HCT116 (cell line): ENCODE measurements around the gene KIAA0232. TPM values are rescaled to one million over a fixed set of nuclear protein-coding genes. Genes with fewer than 3 reads are reported as not detected.

ENCODE experiments used
- ATAC-seq: fragments of 200-7000 bp; cut with Tn5 transposase; 2 replicates; pipeline ENCODE4 v1.9.1; 2020; ENCODE audit warnings: mild to moderate bottlenecking, moderate library complexity
- BruUV-seq: library from RNA; stranded (reverse); fragments of 400-500 nt; replicated peaks from 2 replicates; lab custom pipeline; 2021; lab: Mats Ljungman, UMichigan
- CTCF ChIA-PET: fragments of 300-600 bp; sonication (Branson Sonifier 250); formaldehyde crosslinking; loops from one replicate; lab custom pipeline; 2021; ENCODE audit warnings: antibody characterized with exemption; lab: Charles Lee
- POLR2A ChIA-PET: fragments of 300-600, 350-600 bp; sonication (Branson Sonifier 250); formaldehyde crosslinking; loops from one replicate; lab custom pipeline; 2021; ENCODE audit warnings: antibody characterized with exemption; lab: Charles Lee
- RAD21 ChIA-PET, 2 experiments: fragments of 300-600 bp; sonication (Branson Sonifier 250); formaldehyde crosslinking; loops; one replicate each; lab custom pipeline; 2023; ENCODE audit warnings: low total read pairs in 2 of 2; ENCODE audit not compliant: uncharacterized antibody in 2 of 2, unreplicated experiment in 2 of 2, low non-redundant PET in 1 of 2; lab: Charles Lee
- DNase-seq: peaks from one replicate; pipeline ENCODE4 v3.0.0-alpha.2; 2010; ENCODE audit warnings: low read depth, low spot score
- H2AFZ ChIP-seq: fragments of 200-600 bp; shearing (Covaris generic), sonication (generic); 2 replicates; pipeline ENCODE4 v1.6.1; 2017; ENCODE audit warnings: low read depth, mixed run types, mixed read lengths, antibody characterized with exemption, low read length; ENCODE audit not compliant: poor library complexity, severe bottlenecking
- H3K27ac ChIP-seq: 2 replicates; pipeline ENCODE4 v1.5.1; 2012; ENCODE audit warnings: low read depth, low read length
- H3K27me3 ChIP-seq: fragments of 200-600 bp; sonication (generic); 2 replicates; pipeline ENCODE4 v1.6.1; 2016; ENCODE audit warnings: mixed run types, low read length, mixed read lengths; ENCODE audit not compliant: insufficient read depth
- H3K36me3 ChIP-seq, 2 experiments: fragments of 200-500 bp in 1 of 2; fragments of 200-600 bp in 1 of 2; sonication (Bioruptor generic) in 1 of 2; sonication (generic) in 1 of 2; 2 replicates each; pipeline versions ENCODE4 v1.5.1 to v1.6.1; 2014 to 2016; ENCODE audit warnings: low read length in 2 of 2, inconsistent platforms in 1 of 2, mixed read lengths in 1 of 2, mixed run types in 1 of 2; ENCODE audit not compliant: insufficient read depth in 2 of 2, control insufficient read depth in 1 of 2
- H3K4me1 ChIP-seq, 2 experiments: fragments of 200-600 bp in 1 of 2; sonication (generic) in 1 of 2; 2 replicates each; pipeline versions ENCODE4 v1.5.1 to v1.6.1; 2012 to 2017; ENCODE audit warnings: low read length in 2 of 2, inconsistent platforms in 1 of 2, mild to moderate bottlenecking in 1 of 2, mixed read lengths in 1 of 2, mixed run types in 1 of 2, moderate library complexity in 1 of 2; ENCODE audit not compliant: insufficient read depth in 2 of 2, control insufficient read depth in 1 of 2
- H3K4me2 ChIP-seq: fragments of 200-600 bp; sonication (generic); 2 replicates; pipeline ENCODE4 v1.6.1; 2017; ENCODE audit warnings: mixed run types, low read length, mixed read lengths
- H3K4me3 ChIP-seq, 2 experiments: fragments of 200-600 bp in 1 of 2; sonication (generic) in 1 of 2; replicated peaks in 1 of 2; 2 replicates each; pipeline ENCODE4 v1.5.1; 2011 to 2016; ENCODE audit warnings: low read length in 2 of 2, control low read depth in 1 of 2, low read depth in 1 of 2, mild to moderate bottlenecking in 1 of 2, mixed read lengths in 1 of 2, mixed run types in 1 of 2
- H3K79me2 ChIP-seq: fragments of 200-600 bp; sonication (generic); 2 replicates; pipeline ENCODE4 v1.6.1; 2017; ENCODE audit warnings: mild to moderate bottlenecking, mixed run types, low read length, moderate library complexity, mixed read lengths; ENCODE audit not compliant: insufficient read depth
- H3K9ac ChIP-seq: fragments of 200-600 bp; sonication (generic); 2 replicates; pipeline ENCODE4 v1.6.1; 2016; ENCODE audit warnings: low read length, mixed read lengths
- H3K9me2 ChIP-seq: fragments of 200-600 bp; sonication (generic), shearing (Covaris generic); 2 replicates; pipeline ENCODE4 v1.6.1; 2017; ENCODE audit warnings: mixed run types, mild to moderate bottlenecking, moderate library complexity; ENCODE audit not compliant: insufficient read depth
- H3K9me3 ChIP-seq, 2 experiments: fragments of 200-500 bp in 1 of 2; fragments of 200-600 bp in 1 of 2; sonication (Bioruptor generic) in 1 of 2; sonication (generic) in 1 of 2; 2 replicates each; pipeline ENCODE4 v1.6.1; 2014 to 2017; ENCODE audit warnings: low read length in 2 of 2, mixed read lengths in 2 of 2, inconsistent platforms in 1 of 2, low read depth in 1 of 2, mild to moderate bottlenecking in 1 of 2, mixed run types in 1 of 2, moderate library complexity in 1 of 2; ENCODE audit not compliant: control insufficient read depth in 1 of 2, insufficient read depth in 1 of 2
- H4K20me1 ChIP-seq: fragments of 200-600 bp; sonication (generic), shearing (Covaris generic); 2 replicates; pipeline ENCODE4 v1.6.1; 2017; ENCODE audit warnings: mixed run types, mild to moderate bottlenecking, moderate library complexity; ENCODE audit not compliant: insufficient read depth
- CBX3 ChIP-seq: IDR thresholded peaks from 2 replicates; pipeline ENCODE4 v1.6.1; 2012; ENCODE audit warnings: low read depth
- EGR1 ChIP-seq: IDR thresholded peaks from 2 replicates; pipeline ENCODE4 v1.6.1; 2012; ENCODE audit warnings: low read depth
- EZH2 ChIP-seq: fragments of 200-600 bp; sonication (generic); IDR thresholded peaks from 2 replicates; pipeline ENCODE4 v1.6.1; 2017; ENCODE audit warnings: antibody characterized with exemption, mixed run types
- EZH2phosphoT487 ChIP-seq: fragments of 200-600 bp; IDR thresholded peaks from 2 replicates; pipeline ENCODE4 v1.6.1; 2018; ENCODE audit warnings: antibody characterized with exemption, borderline replicate concordance
- FOSL1 ChIP-seq: IDR thresholded peaks from 2 replicates; pipeline ENCODE4 v1.6.1; 2012; ENCODE audit warnings: low read depth
- JUND ChIP-seq: IDR thresholded peaks from 2 replicates; pipeline ENCODE4 v1.6.1; 2012
- REST ChIP-seq: IDR thresholded peaks from 2 replicates; pipeline ENCODE4 v1.6.1; 2012; ENCODE audit warnings: low read depth
- SIN3A ChIP-seq: IDR thresholded peaks from 2 replicates; pipeline ENCODE4 v1.6.1; 2012; ENCODE audit warnings: low read depth
- SRF ChIP-seq: IDR thresholded peaks from 2 replicates; pipeline ENCODE4 v1.6.1; 2012; ENCODE audit warnings: low read depth
- YY1 ChIP-seq: IDR thresholded peaks from 2 replicates; pipeline ENCODE4 v1.6.1; 2011; ENCODE audit warnings: low read length, low read depth, moderate library complexity, mild to moderate bottlenecking; ENCODE audit not compliant: insufficient replicate concordance; ENCODE audit errors: extremely low read depth
- ZFX ChIP-seq: fragments of 450-650 bp; IDR thresholded peaks from 2 replicates; pipeline ENCODE4 v1.6.1; 2017
- intact Hi-C: fragments of 100-400 bp; cut with micrococcal nuclease; formaldehyde crosslinking; loops from 2 replicates; pipeline ENCODE4 v1.10.0; 2022
- total RNA-seq: library from RNA; stranded (reverse); gene quantifications from one replicate; pipeline ENCODE4 v1.2.1, GENCODE V29; 2021; ENCODE audit not compliant: unreplicated experiment

Gene KIAA0232
- total RNA-seq, 1 experiment from 2014 or later, result 18.1 TPM

DNA sequence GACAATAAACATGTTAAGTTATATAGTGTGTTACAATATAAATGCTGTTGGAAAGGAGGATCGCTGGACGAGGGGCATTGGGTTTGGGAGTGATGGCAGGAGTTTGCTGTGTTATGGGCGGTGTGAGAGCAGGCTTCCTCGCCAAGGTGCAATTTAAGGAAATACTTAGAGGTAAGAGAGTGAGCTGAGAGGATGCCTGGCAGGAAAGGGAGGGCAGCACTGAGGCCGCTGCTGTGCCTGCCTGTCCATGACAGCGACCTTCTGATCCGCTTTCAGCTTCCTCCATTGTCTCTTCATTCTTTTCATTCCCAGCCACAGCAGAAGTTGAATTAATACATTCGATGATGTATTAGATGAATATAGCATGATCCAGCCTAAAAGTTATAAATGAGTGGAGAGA lies 85.9 kb downstream of the KIAA0232 start:
- H3K9me2 ChIP-seq, result no peaks in the 10 kb centered on the region
- H3K4me1 ChIP-seq, result no peaks in the 10 kb centered on the region
- ChIA-PET CTCF (no interaction called here), POLR2A (no interaction called here), RAD21 (no interaction called here)
- ATAC-seq (no peak), DNase-seq (no peak)
- H3K9ac ChIP-seq, result no peak overlapping the region
- intact Hi-C loops, result no loop called here
- H3K4me2 ChIP-seq, result no peak overlapping the region
- no peak overlapping the region for H2AFZ ChIP-seq
- no peaks in the 10 kb centered on the region for H3K9me3 ChIP-seq
- H3K27me3 ChIP-seq, result no peaks in the 10 kb centered on the region
- no peaks in the 10 kb centered on the region for H3K79me2 ChIP-seq
- H3K27ac ChIP-seq, result no peak overlapping the region
- no peak for TF ChIP-seq REST
- no peak for TF ChIP-seq ZFX
- TF ChIP-seq SIN3A, result no peak
- no peak for TF ChIP-seq EZH2
- no peak for TF ChIP-seq EGR1
- no peak for TF ChIP-seq EZH2phosphoT487
- TF ChIP-seq CBX3, result no peak
- TF ChIP-seq SRF, result no peak
- no peak overlapping the region for H3K4me3 ChIP-seq
- BruUV-seq, result no TSS peak
- H3K36me3 ChIP-seq, result 0 out of 4 replicates have a peak, but pooled peaks cover 2 to 6% of the 10 kb centered on the region in 2 experiments
- H4K20me1 ChIP-seq, result no peaks in the 10 kb centered on the region

DNA sequence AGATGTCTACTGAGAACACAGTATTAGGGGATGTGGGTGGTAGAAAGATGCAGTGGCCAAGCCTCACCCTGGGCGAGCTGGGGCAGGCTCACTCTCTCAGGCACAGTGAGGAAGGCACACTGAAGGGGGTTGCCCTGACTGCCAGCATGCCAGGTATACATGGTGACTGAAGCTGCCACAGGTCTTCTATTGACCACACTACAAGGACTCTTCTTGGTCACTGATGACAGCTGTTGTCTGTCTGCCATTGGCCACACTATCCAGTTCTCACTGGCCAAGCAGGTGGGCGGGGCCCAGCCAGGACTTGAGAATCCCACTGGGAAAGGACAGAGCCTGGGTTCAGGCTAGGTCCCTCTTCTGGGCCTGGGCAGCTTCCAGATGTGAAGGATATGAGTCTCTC lies 87.4 kb downstream of the KIAA0232 start:
- Histone ChIP-seq H3K9me3 (no peaks in the 10 kb centered on the region), H3K9ac (no peak overlapping the region), H3K9me2 (no peaks in the 10 kb centered on the region), H3K27me3 (no peaks in the 10 kb centered on the region), H3K36me3 (0 out of 4 replicates have a peak, but pooled peaks cover 2 to 13% of the 10 kb centered on the region in 2 experiments), H3K4me3 (no peak overlapping the region), H3K79me2 (no peaks in the 10 kb centered on the region), H3K27ac (no peak overlapping the region), H3K4me2 (no peak overlapping the region), H4K20me1 (no peaks in the 10 kb centered on the region), H3K4me1 (no peaks in the 10 kb centered on the region), H2AFZ (no peak overlapping the region)
- TF ChIP-seq FOSL1, result no peak
- no peak for TF ChIP-seq CBX3
- TF ChIP-seq REST, result no peak
- no peak for TF ChIP-seq YY1
- no peak for TF ChIP-seq JUND
- intact Hi-C loops, result no loop called here
- BruUV-seq, result no TSS peak
- POLR2A ChIA-PET, result no interaction called here
- no peak for ATAC-seq
- CTCF ChIA-PET, result no interaction called here
- DNase-seq, result no peak
- RAD21 ChIA-PET, result no interaction called here
